Stimulated activated CD4-positive, alpha-beta T cell treated with anti-CD3 and anti-CD28 coated beads, TNF-alpha, amount 100 ng/mL, for 1 hour (primary cell): ENCODE results near the gene CXCL5.

Experiments
- DNase-seq, 3 donors: peaks; one replicate each; pipeline ENCODE4 v3.0.0-alpha.2; 2020; ENCODE audit warnings: low read depth in 3 of 3, low spot score in 1 of 3

Gene CXCL5

DNA sequence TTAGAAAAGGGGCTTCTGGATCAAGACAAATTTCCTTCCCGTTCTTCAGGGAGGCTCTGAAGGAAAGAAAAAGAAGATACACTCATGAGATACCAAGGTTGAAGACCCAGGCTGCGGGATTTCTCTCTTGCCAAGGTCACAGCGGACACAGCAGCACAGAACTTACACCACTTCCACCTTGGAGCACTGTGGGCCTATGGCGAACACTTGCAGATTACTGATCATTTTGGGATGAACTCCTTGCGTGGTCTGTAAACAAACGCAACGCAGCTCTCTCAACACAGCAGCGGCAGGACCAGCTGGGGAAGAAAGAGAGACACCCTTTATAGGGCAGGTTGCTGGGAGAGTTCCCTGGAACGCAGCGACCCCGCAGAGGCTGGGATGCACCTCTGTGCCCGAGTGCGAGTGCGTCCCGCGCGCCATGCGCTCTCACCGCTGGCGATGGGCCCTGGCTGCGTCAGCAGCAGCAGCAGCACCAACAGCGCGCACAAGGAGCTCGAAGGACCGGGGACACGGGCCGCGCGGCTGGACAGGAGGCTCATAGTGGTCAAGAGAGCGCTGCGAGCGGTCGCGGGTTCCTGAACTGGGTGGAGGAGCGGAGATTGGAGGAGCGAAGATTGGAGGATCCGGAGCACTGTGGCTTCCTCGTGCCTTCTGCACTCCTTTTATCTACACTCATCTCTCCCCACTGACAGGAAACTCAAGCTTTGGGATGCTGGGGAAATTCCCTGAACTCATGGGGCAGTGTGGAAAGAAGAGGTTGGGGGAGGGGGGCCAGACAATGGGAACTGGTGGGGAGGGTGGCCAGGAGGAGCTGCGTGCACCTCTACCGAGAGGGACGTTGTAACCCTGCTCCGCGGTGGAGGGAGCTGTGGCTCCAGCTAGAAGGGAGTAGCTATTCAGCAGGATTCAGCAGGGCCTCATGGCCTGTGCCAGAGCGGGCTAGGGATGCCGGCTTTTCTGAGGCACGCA lies at the start of gene CXCL5:
Gene CXCL5 (minus strand): TSS at position 638 of the 972 bp plus-strand sequence. CDS start 96 bp downstream, at position 542.
- DNase-seq = no peak

DNA sequence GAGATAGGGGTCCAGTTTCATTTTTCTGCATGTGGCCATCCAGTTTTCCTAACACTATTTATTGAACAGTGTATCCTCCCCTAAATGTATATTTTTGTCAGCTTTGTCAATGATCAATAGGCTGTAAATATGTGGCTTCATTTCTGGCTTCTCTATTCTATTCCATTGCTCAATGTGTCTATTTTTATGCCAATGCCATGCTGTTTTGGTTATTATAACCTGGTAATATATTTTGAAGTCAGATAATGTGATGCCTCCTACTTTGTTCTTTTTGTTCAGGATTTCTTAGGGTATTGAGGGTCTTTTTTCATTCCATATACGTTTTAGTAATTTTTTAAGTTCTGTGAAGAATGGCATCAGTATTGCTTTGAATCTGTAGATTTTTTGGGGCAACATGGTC lies 48.7 kb upstream of the CXCL5 start:
- no peak for DNase-seq

GRCh38 chr4:74045772-74046171 lies 47.3 kb upstream of the CXCL5 start:
- DNase-seq = no peak

DNA sequence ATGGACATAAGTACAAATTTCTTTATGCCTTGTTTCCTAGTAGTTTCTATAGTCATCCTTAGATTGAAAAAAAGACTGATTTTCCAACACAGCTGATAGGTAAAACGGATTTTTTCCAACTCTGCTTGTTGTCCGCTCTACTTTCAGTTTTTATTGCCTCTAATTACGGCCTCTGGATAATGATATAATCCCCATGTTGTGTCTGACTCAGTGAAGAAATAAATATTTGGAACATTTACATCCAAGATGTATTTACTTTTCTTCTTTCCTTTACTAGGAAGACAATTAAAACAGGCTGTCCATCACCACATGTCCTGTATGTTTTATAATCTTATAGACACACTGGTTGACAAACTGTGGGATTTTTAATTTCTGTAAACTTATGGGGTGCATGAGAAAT lies 46.8 kb upstream of the CXCL5 start:
- DNase-seq = no peak

DNA sequence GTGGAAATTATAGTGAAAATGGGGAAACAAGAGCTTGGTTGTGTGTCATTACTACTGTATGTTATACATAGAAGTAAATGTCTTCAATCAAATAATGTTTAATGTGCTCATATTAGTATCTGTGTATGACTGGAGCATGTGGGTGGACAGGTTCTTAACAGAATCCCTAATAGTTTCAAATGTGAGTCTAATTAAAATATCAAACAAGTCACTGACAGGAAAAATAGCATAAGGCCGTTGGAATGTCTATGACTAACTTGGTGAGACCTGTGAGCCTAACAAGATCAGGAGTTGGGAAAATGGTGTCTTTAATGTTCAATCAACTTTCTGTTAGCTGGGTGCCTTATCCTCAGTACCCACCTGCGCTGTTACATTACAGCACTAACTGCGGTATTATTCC lies 46.2 kb upstream of the CXCL5 start:
- no peak for DNase-seq

- DNase-seq = no peak
These were observed 44.2 kb upstream of the CXCL5 start for GRCh38 chr4:74042681-74043080.

DNA sequence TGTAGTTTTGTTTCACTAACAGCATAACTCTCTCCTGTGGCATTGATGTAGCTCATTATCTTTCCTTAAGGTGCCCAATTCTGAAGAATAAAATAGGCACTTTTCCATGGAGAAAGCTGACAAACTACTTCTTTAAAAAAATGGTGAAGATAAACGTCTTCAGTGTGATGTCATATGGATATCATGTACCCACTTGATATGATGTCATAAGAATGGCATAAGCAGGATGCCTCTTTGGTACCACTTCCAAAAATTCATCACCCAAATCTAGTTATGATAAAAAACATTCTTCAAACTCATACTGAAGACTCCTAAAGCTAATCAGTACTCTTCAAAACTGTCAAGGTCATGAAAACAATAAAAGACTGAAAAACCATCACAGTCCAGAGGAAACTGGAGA lies 42.9 kb upstream of the CXCL5 start:
- DNase-seq = no peak

DNA sequence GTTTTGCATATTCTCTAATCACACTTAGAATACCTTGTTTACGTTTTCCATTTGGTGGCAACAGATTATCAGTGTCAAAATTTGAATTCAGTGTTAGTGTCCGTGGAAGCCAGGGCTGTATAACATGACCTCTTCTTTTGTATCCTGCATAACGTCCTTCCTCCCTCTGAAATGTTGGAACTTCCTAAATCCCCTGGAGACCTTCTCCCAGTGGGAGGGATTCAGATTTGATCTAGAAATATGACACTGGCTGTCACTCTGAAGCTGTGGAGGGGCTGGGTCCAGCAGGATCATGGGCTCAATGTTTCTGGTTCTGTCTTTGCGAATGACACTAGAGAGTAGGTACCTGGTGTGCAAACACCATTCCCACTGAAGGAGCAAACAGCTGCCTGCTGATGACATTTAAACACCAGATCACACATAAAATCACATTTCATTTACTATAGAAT lies 40.9 kb upstream of the CXCL5 start:
- DNase-seq = no peak

- no peak for DNase-seq
These were observed 40.2 kb upstream of the CXCL5 start, which contains the start of gene CXCL3 for GRCh38 chr4:74038425-74039314. Gene CXCL3, minus strand, starts transcription at chr4:74038689. Its CDS starts 78 bp downstream, at chr4:74038611.

DNA sequence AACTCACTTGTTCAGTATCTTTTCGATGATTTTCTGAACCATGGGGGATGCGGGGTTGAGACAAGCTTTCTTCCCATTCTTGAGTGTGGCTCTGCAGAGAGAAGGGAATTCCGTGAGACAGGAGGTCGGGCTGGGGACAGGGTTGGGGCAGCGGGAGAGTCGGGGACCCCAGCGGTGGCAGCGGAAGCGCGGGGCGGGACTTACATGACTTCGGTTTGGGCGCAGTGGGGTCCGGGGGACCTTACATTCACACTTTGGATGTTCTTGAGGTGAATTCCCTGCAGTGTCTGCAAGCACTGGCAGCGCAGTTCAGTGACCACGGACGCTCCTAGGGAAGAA lies 39.6 kb upstream of the CXCL5 start:
- no peak for DNase-seq

- no peak for DNase-seq
These were observed 38.8 kb upstream of the CXCL5 start for GRCh38 chr4:74037076-74037955.

DNA sequence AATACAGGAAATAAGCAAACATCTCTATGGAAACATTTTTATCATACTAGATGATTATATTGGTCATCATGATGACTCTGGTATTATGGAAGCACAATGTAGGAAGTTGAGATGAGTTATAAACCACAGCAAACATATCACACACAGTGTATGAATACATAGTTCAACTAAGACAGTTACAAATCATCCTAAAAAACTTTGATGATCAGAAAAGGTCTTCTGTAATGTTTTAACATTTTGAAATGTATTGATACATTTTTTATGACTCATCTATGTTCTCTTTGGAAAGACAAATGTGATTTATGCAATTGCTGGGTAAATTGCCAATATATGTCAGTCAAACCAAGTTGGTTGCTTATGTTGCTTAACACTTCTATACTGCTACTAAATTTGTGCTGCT lies 35.3 kb upstream of the CXCL5 start:
- no peak for DNase-seq

- no peak for DNase-seq
These were observed 33.6 kb upstream of the CXCL5 start for GRCh38 chr4:74032064-74032463.

DNA sequence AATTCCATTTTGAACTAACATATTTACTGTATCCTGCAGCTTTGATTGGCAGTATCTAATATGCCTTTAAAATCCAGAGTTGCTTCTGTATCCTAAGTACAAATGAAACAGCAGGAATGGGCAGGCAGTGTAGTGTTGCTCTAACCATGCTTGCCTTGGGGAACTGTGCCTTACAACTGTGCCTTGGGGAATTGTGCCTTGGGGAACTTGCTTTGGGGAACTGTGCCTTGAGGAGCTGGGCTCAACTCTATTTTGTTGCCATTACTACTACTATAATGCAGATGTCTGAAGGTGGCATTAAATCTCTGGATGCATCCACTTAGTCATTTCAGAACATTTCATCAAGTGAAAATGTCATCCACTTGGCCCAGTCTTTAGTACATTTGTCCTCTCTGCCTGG lies 33.1 kb upstream of the CXCL5 start:
- DNase-seq = no peak

GRCh38 chr4:74030285-74030684 lies 31.8 kb upstream of the CXCL5 start:
- DNase-seq = no peak

DNA sequence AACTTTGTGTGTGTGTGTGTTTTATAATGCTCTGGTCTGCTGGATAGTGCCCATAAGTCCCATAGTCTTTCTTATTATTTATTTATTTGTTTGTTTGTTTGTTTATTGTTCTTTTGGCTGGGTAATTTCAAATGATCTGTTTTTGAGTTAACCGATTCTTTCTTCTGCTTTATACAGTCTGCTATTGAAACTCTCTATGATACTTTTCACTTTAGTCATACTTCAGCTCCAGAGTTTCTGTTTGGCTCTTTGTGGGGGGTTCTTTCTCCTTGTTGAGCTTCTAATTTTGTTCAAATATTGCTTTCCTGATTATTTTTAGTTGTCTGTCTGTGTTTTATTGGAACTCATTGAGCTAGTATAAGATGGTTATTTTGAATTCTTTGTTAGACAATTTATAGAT lies 30.0 kb upstream of the CXCL5 start:
- no peak for DNase-seq

GRCh38 chr4:74023709-74024108 lies 25.2 kb upstream of the CXCL5 start:
- DNase-seq = no peak

GRCh38 chr4:74021601-74022000 lies 23.1 kb upstream of the CXCL5 start:
- no peak for DNase-seq

GRCh38 chr4:74018771-74019170 lies 20.3 kb upstream of the CXCL5 start:
- DNase-seq = no peak

GRCh38 chr4:74018116-74018515 lies 19.6 kb upstream of the CXCL5 start:
- DNase-seq = no peak

DNA sequence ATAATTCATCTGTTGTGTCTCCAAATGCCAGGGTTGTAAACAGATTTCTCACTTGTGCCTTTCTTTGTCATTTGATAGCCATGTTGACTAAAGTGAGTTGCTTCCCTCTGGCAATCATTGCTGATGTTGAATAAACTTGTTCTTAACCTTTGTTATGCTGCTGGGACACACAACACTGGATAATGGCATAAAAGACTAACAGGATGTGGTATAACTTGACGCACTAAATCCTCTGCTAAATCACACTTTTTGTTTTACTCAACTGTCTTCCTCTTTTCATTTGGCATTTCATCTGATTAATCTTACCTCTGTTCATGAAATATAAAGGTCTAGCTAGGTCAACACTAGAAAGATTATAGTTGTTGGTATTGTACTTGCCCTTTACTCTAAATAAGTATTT lies 17.6 kb upstream of the CXCL5 start:
- no peak for DNase-seq
